ENCODE measurements around the gene CHST8.
"Not testable (repeated sequence)": the region's sequence is repeated elsewhere in the genome, so short reads cannot be mapped to it uniquely, and the experiment has no call there.

CHST8 gene

GRCh38 chr19:33641956-33642498 lies 20.3 kb downstream of the CHST8 start:
- DNase-seq (ENCODE audit: low spot score in 2 of 2) = no peak
- Mint-ChIP-seq H3K4me1 (no peaks in the 10 kb centered on the region), H3K27me3 (peaks cover 5% of the 10 kb centered on the region), H3K4me3 (no peak overlapping the region), H3K36me3 (no peaks in the 10 kb centered on the region), H3K27ac (no peak overlapping the region), H3K9me3 (peaks cover 3% of the 10 kb centered on the region)
- ATAC-seq (ENCODE audit: low read depth) = no peak

- Mint-ChIP-seq H3K4me3 (no peak overlapping the region), H3K36me3 (no peaks in the 10 kb centered on the region), H3K4me1 (no peaks in the 10 kb centered on the region), H3K27ac (no peak overlapping the region), H3K27me3 (peaks cover 5% of the 10 kb centered on the region), H3K9me3 (peaks cover 4% of the 10 kb centered on the region)
- no peak for ATAC-seq (ENCODE audit: low read depth)
- no peak for DNase-seq (ENCODE audit: low spot score in 2 of 2)
These were observed 22.6 kb downstream of the CHST8 start for GRCh38 chr19:33644284-33644836.

- Mint-ChIP-seq H3K4me1 (no peaks in the 10 kb centered on the region), H3K27me3 (peaks cover 5% of the 10 kb centered on the region), H3K27ac (no peak overlapping the region), H3K9me3 (peaks cover 4% of the 10 kb centered on the region), H3K4me3 (no peak overlapping the region), H3K36me3 (no peaks in the 10 kb centered on the region)
- no peak for DNase-seq (ENCODE audit: low spot score in 2 of 2)
- no peak for ATAC-seq (ENCODE audit: low read depth)
These were observed 24.6 kb downstream of the CHST8 start for GRCh38 chr19:33646306-33646705.

GRCh38 chr19:33647146-33647545 lies 25.4 kb downstream of the CHST8 start:
- no peak for ATAC-seq (ENCODE audit: low read depth)
- no peaks in the 10 kb centered on the region for H3K4me1 Mint-ChIP-seq
- no peak overlapping the region for H3K4me3 Mint-ChIP-seq
- no peak overlapping the region for H3K27ac Mint-ChIP-seq
- H3K9me3 Mint-ChIP-seq = peaks cover 4% of the 10 kb centered on the region
- no peak for DNase-seq (ENCODE audit: low spot score in 2 of 2)
- H3K36me3 Mint-ChIP-seq = no peaks in the 10 kb centered on the region
- peaks cover 5% of the 10 kb centered on the region for H3K27me3 Mint-ChIP-seq

GRCh38 chr19:33649627-33650305 lies 28.0 kb downstream of the CHST8 start:
- Mint-ChIP-seq H3K4me1 (no peaks in the 10 kb centered on the region), H3K36me3 (no peaks in the 10 kb centered on the region), H3K27me3 (peaks cover 4% of the 10 kb centered on the region), H3K4me3 (no peak overlapping the region), H3K9me3 (peaks cover 6% of the 10 kb centered on the region), H3K27ac (no peak overlapping the region)
- DNase-seq (ENCODE audit: low spot score in 2 of 2) (no peak), ATAC-seq (ENCODE audit: low read depth) (no peak)

- Mint-ChIP-seq H3K4me3 (no peak overlapping the region), H3K4me1 (no peaks in the 10 kb centered on the region), H3K9me3 (peaks cover 2% of the 10 kb centered on the region), H3K36me3 (no peaks in the 10 kb centered on the region), H3K27me3 (peaks cover 1% of the 10 kb centered on the region), H3K27ac (no peak overlapping the region)
- ATAC-seq (ENCODE audit: low read depth) = no peak
- no peak for DNase-seq (ENCODE audit: low spot score in 2 of 2)
These were observed 31.9 kb downstream of the CHST8 start for GRCh38 chr19:33653684-33654083.

- ATAC-seq (ENCODE audit: low read depth) (no peak), DNase-seq (ENCODE audit: low spot score in 2 of 2) (no peak)
- Mint-ChIP-seq H3K27ac (no peak overlapping the region), H3K9me3 (peaks cover 2% of the 10 kb centered on the region), H3K4me3 (no peak overlapping the region), H3K27me3 (peaks cover 1% of the 10 kb centered on the region), H3K4me1 (no peaks in the 10 kb centered on the region), H3K36me3 (no peaks in the 10 kb centered on the region)
These were observed 33.2 kb downstream of the CHST8 start for GRCh38 chr19:33654840-33655508.

GRCh38 chr19:33659835-33660234 lies 38.1 kb downstream of the CHST8 start:
- Mint-ChIP-seq H3K27me3 (peaks cover 6% of the 10 kb centered on the region), H3K4me1 (no peaks in the 10 kb centered on the region), H3K4me3 (no peak overlapping the region), H3K27ac (no peak overlapping the region), H3K36me3 (no peaks in the 10 kb centered on the region), H3K9me3 (no peaks in the 10 kb centered on the region)
- no peak for DNase-seq (ENCODE audit: low spot score in 2 of 2)
- no peak for ATAC-seq (ENCODE audit: low read depth)

GRCh38 chr19:33660410-33661124 lies 38.8 kb downstream of the CHST8 start:
- DNase-seq (ENCODE audit: low spot score in 2 of 2) (no peak), ATAC-seq (ENCODE audit: low read depth) (no peak)
- no peak overlapping the region for H3K27ac Mint-ChIP-seq
- no peaks in the 10 kb centered on the region for H3K9me3 Mint-ChIP-seq
- peaks cover 8% of the 10 kb centered on the region for H3K27me3 Mint-ChIP-seq
- H3K4me3 Mint-ChIP-seq = no peak overlapping the region
- no peaks in the 10 kb centered on the region for H3K4me1 Mint-ChIP-seq
- no peaks in the 10 kb centered on the region for H3K36me3 Mint-ChIP-seq

- no peaks in the 10 kb centered on the region for H3K4me1 Mint-ChIP-seq
- H3K9me3 Mint-ChIP-seq = no peaks in the 10 kb centered on the region
- ATAC-seq (ENCODE audit: low read depth) (no peak), DNase-seq (ENCODE audit: low spot score in 2 of 2) (no peak)
- H3K27ac Mint-ChIP-seq = no peak overlapping the region
- no peak overlapping the region for H3K4me3 Mint-ChIP-seq
- H3K27me3 Mint-ChIP-seq = peaks cover 8% of the 10 kb centered on the region
- no peaks in the 10 kb centered on the region for H3K36me3 Mint-ChIP-seq
These were observed 39.6 kb downstream of the CHST8 start for GRCh38 chr19:33661336-33661735.

GRCh38 chr19:33662391-33663092 lies 40.8 kb downstream of the CHST8 start:
- Mint-ChIP-seq H3K27me3 (peaks cover 8% of the 10 kb centered on the region), H3K9me3 (no peaks in the 10 kb centered on the region), H3K4me3 (no peak overlapping the region), H3K4me1 (no peaks in the 10 kb centered on the region), H3K36me3 (no peaks in the 10 kb centered on the region), H3K27ac (no peak overlapping the region)
- DNase-seq (ENCODE audit: low spot score in 2 of 2) (no peak), ATAC-seq (ENCODE audit: low read depth) (no peak)

GRCh38 chr19:33663316-33663715 lies 41.6 kb downstream of the CHST8 start:
- not testable (repeated sequence) for H3K9me3 Mint-ChIP-seq; H3K4me3 Mint-ChIP-seq; H3K27ac Mint-ChIP-seq; DNase-seq (ENCODE audit: low spot score in 2 of 2); H3K4me1 Mint-ChIP-seq; H3K36me3 Mint-ChIP-seq; H3K27me3 Mint-ChIP-seq; ATAC-seq (ENCODE audit: low read depth)

GRCh38 chr19:33664744-33665143 lies 43.0 kb downstream of the CHST8 start:
- Mint-ChIP-seq H3K27me3 (peaks cover 7% of the 10 kb centered on the region), H3K4me1 (no peaks in the 10 kb centered on the region), H3K27ac (no peak overlapping the region), H3K9me3 (peaks cover 2% of the 10 kb centered on the region), H3K4me3 (no peak overlapping the region), H3K36me3 (no peaks in the 10 kb centered on the region)
- no peak for ATAC-seq (ENCODE audit: low read depth)
- no peak for DNase-seq (ENCODE audit: low spot score in 2 of 2)
